Gastrocnemius medialis (tissue), 4 donors: ENCODE data around the gene SRP14. TPM values are rescaled to one million over a fixed set of nuclear protein-coding genes. Genes with fewer than 3 reads are reported as not detected.
A peak's percentile ranks its signal among the peaks of the same experiment; 100 is the strongest.

Source experiments
- ATAC-seq, 2 donors: fragments of 150-250 bp; one replicate each; pipeline ENCODE4 v1.9.1; 2016
- DNase-seq, 2 donors: peaks; one replicate each; pipeline ENCODE4 v3.0.0-alpha.2; 2019
- H3K27ac ChIP-seq, 4 donors: fragments of 200-600 bp; sonication (generic); 1 replicate in 1 of 4; 2 replicates in 3 of 4; pipeline ENCODE4 v1.5.1; 2016 to 2018; ENCODE audit warnings: mild to moderate bottlenecking in 2 of 4, moderate library complexity in 1 of 4
- H3K27me3 ChIP-seq, 3 donors: fragments of 200-600 bp; sonication (generic) in 2 of 3; 1 replicate in 1 of 3; 2 replicates in 2 of 3; pipeline versions ENCODE4 v1.5.1 to v1.6.0; 2016 to 2019; ENCODE audit warnings: mild to moderate bottlenecking in 1 of 3, moderate library complexity in 1 of 3
- H3K36me3 ChIP-seq, 2 donors: fragments of 200-600 bp; sonication (generic) in 1 of 2; one replicate each; pipeline ENCODE4 v1.5.1; 2017 to 2018
- H3K4me1 ChIP-seq, 2 donors: fragments of 200-600 bp; sonication (generic) in 1 of 2; one replicate each; pipeline ENCODE4 v1.5.1; 2016 to 2017; ENCODE audit warnings: mild to moderate bottlenecking in 2 of 2
- H3K4me3 ChIP-seq, 4 donors: fragments of 200-600 bp; sonication (generic) in 3 of 4; 1 replicate in 1 of 4; 2 replicates in 3 of 4; pipeline ENCODE4 v1.5.1; 2016 to 2019; ENCODE audit warnings: mild to moderate bottlenecking in 2 of 4
- H3K9me3 ChIP-seq, 3 donors: fragments of 200-600 bp; sonication (generic) in 2 of 3; 1 replicate in 1 of 3; 2 replicates in 2 of 3; pipeline ENCODE4 v1.5.1; 2016 to 2019
- POLR2A ChIP-seq, 2 donors: fragments of 450-650 bp; IDR thresholded peaks; one replicate each; pipeline ENCODE4 v1.6.1; 2017; ENCODE audit warnings: antibody characterized with exemption in 2 of 2, mild to moderate bottlenecking in 2 of 2, moderate library complexity in 2 of 2
- in situ Hi-C, 4 donors: fragments of 200-750 bp; cut with MboI; loops; one replicate each; pipeline versions ENCODE4 v1.15.0 to v1.8.0; 2017; ENCODE audit warnings: low sequenced_read_pairs in 4 of 4
- intact Hi-C: fragments of 100-400 bp; cut with DNase I; formaldehyde crosslinking; loops from one replicate; pipeline ENCODE4 v1.15.1; 2023; ENCODE audit warnings: low total_unique reads
- total RNA-seq, 4 donors: library from RNA; depleted of rRNA; stranded (reverse); fragments of >200 nt; gene quantifications; one replicate each; pipeline versions ENCODE4 v1.1.0 to v1.2.3, GENCODE V29; 2016
- TF ChIP-seq, protein P1 (sequence below), 5 experiments: fragments of 450-650 bp in 3 of 5; fragments of 200-600 bp in 2 of 5; sonication (generic) in 2 of 5; IDR thresholded peaks in 4 of 5; conservative IDR thresholded peaks in 1 of 5; 1 replicate in 4 of 5; 2 replicates in 1 of 5; pipeline ENCODE4 v1.5.1; 2016 to 2019; ENCODE audit warnings: antibody characterized with exemption in 5 of 5, mild to moderate bottlenecking in 3 of 5, moderate library complexity in 3 of 5

The SRP14 gene
- total RNA-seq, result 100 to 1,000 TPM; 180 to 244 (median 208) TPM

DNA sequence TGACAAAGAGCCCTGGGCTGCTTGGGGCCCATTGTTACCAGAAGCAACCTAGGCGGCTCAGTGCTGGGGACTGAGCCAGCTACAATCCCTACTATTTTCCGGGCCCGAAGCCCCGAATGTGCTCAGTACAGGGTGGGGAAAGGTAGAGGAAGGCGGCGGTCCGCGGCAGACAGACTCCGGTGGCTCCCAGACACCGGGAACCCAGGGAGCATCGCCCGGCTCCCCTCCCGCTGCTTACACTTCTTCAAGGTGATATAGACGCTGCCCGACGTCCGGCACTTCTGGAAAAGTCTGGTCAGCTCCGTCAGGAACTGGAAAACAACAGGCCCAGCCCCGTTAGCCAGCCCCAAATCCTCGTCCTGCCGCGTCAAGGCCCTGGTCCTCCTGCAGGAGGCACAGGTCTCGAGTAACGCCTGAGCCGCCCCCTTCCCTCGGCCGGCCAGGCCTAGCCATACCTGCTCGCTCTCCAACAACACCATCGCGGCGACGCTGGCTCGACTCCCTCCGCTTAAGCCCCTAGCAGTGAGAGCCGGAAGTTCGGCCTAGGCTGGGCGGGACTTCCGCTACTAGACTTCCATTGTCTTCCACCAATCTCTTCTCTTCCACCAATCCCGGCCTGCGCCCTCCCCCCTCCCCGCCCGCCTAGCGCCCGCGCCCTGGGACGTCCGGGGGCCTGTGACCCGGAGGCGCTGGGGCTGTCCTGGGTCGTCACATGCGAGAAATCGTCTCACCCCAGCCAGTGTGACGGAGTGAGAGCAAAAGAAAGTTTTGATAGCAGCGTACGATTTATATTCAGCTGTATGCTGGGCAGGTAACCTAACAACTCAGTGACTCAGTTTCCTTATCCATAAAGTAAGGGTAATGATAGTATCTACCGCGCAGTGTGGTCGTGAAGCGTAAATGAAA, at the start of gene SRP14:
SRP14 (minus strand) TSS at position 544 of the 906 bp plus-strand sequence; CDS start at position 479, 65 bp downstream.
- H3K36me3 ChIP-seq, result peaks cover 0 to 33% of the 10 kb centered on the region in 2 donors
- in situ Hi-C loops (loop anchor here in 1 of 4 donors (25.0 kb wide), 1 partner anchor 373 kb away; the partner anchor contains the start of gene IVD), intact Hi-C loops (loop anchor here (1.0 kb wide), 1 partner anchor 69 kb away; the partner anchor contains the start of gene BMF)
- H3K9me3 ChIP-seq, result no peaks in the 10 kb centered on the region
- DNase-seq (peak; percentile 92 to 97), ATAC-seq (peak; percentile 97 to 98)
- H3K4me1 ChIP-seq, result peaks cover 26% of the 10 kb centered on the region in 2 donors
- TF ChIP-seq, protein P1, sequence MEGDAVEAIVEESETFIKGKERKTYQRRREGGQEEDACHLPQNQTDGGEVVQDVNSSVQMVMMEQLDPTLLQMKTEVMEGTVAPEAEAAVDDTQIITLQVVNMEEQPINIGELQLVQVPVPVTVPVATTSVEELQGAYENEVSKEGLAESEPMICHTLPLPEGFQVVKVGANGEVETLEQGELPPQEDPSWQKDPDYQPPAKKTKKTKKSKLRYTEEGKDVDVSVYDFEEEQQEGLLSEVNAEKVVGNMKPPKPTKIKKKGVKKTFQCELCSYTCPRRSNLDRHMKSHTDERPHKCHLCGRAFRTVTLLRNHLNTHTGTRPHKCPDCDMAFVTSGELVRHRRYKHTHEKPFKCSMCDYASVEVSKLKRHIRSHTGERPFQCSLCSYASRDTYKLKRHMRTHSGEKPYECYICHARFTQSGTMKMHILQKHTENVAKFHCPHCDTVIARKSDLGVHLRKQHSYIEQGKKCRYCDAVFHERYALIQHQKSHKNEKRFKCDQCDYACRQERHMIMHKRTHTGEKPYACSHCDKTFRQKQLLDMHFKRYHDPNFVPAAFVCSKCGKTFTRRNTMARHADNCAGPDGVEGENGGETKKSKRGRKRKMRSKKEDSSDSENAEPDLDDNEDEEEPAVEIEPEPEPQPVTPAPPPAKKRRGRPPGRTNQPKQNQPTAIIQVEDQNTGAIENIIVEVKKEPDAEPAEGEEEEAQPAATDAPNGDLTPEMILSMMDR (IDR thresholded peaks at IDR 0.05 in 4 of 5, conservative IDR thresholded peaks at IDR 0.05 in 1 of 5), result peak in 4 of 5 experiments; percentile 20 to 33 (median 30)
- TF ChIP-seq POLR2A (IDR thresholded peaks at IDR 0.05), result peak; percentile 79 to 82
- no peaks in the 10 kb centered on the region for H3K27me3 ChIP-seq
- peak within 1 kb of the TSS; percentile 63 to 88 (median 83) for H3K4me3 ChIP-seq
- peak within 1 kb of the TSS; percentile 90 to 95 (median 92) for H3K27ac ChIP-seq

DNA sequence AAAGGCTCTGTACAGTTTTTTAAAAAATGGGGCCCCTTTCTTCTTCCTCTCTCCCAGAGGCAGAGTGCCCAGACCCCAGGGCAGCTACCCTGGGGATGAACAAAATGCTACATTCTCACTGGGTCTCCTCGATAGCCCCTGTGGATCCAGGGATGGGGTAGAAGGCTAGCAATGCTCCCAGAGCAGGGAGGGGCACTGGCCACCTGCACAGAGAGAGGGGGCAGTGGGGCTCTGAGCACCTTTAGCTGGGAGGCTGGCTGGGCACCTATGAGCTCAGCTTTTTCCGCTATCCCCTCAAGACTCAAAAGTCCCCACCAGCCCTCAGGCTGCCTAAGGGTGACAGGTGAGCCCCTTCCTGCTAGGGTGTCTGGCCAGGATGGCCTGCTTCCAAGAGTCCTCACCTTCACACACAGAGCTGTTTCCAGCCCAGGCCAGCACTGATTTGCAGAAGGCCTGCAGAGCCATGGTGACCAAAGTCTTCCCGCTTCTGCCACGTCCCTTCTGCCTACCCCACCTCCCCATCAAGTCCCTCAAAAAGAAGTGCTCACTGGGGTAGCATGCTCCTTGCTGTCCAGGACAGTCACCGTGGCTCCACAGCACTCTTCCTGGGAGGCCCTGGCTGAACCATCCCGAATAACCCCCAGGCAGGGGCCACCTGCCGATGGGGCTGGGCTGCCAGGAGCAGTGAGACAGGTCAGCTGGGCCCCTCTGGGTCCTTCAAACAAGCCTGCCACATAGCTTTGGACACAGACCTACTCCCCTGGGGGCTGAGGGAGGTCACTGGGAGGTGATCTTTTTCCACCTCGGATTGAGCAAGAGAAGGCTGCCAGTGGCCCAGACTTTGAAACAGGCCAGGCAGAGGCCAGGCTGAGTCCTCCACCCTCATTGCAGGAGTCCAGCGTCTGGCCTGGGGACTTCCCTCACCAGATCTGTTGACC, 49.3 kb upstream of the SRP14 start:
- DNase-seq, result peak in 1 of 2 donors; percentile 66
- TF ChIP-seq, protein P1 (IDR thresholded peaks at IDR 0.05 in 4 of 5, conservative IDR thresholded peaks at IDR 0.05 in 1 of 5), result no peak
- no peak for TF ChIP-seq POLR2A (IDR thresholded peaks at IDR 0.05)
- no peaks in the 10 kb centered on the region for H3K36me3 ChIP-seq
- H3K27ac ChIP-seq, result peak overlapping the region in 3 of 4 donors; percentile 24 to 41 (median 35)
- H3K9me3 ChIP-seq, result no peaks in the 10 kb centered on the region
- intact Hi-C loops (no loop called here), in situ Hi-C loops (no loop called here)
- peaks cover 45 to 49% of the 10 kb centered on the region in 2 donors for H3K4me1 ChIP-seq
- peak in 1 of 2 donors; percentile 7 for ATAC-seq
- H3K27me3 ChIP-seq, result no peaks in the 10 kb centered on the region
- no peak overlapping the region for H3K4me3 ChIP-seq

GRCh38 chr15:40087068-40087810, 48.3 kb upstream of the SRP14 start:
- Histone ChIP-seq H3K4me3 (no peak overlapping the region), H3K27me3 (no peaks in the 10 kb centered on the region), H3K9me3 (no peaks in the 10 kb centered on the region), H3K4me1 (peaks cover 41 to 43% of the 10 kb centered on the region in 2 donors), H3K27ac (peak overlapping the region in 2 of 4 donors; percentile 19 to 35), H3K36me3 (no peaks in the 10 kb centered on the region)
- intact Hi-C loops (no loop called here), in situ Hi-C loops (no loop called here)
- ATAC-seq (no peak), DNase-seq (no peak)
- TF ChIP-seq POLR2A (IDR thresholded peaks at IDR 0.05), result no peak
- TF ChIP-seq, protein P1 (IDR thresholded peaks at IDR 0.05 in 4 of 5, conservative IDR thresholded peaks at IDR 0.05 in 1 of 5), result no peak

DNA sequence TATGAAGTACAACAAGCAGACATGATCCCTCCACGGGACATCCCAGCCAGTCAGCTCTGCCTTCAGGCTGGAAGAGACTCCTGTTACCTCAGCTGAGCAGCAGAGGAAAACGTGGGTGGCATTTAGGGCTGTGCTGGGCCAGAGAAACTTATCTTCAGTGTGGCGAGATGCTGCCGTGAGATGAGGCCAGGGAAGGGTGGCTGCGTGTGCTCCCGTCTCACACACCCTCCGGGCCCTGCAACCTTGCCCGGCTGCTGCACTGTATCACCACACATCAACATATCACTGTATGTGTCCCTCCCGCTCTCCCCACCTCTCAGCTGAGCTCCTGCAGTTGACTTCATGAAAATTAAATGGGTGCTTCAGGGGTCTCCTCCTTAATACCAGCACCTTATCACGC, 46.3 kb upstream of the SRP14 start:
- TF ChIP-seq POLR2A (IDR thresholded peaks at IDR 0.05), result no peak
- TF ChIP-seq, protein P1 (IDR thresholded peaks at IDR 0.05 in 4 of 5, conservative IDR thresholded peaks at IDR 0.05 in 1 of 5), result no peak
- ATAC-seq (no peak), DNase-seq (no peak)
- Histone ChIP-seq H3K36me3 (no peaks in the 10 kb centered on the region), H3K27ac (no peak overlapping the region), H3K4me1 (peaks cover 49 to 52% of the 10 kb centered on the region in 2 donors), H3K9me3 (no peaks in the 10 kb centered on the region), H3K27me3 (no peaks in the 10 kb centered on the region), H3K4me3 (no peak overlapping the region)
- in situ Hi-C loops, result no loop called here
- intact Hi-C loops, result no loop called here
